Endothelial cell of umbilical vein (primary cell): ENCODE results near the gene NFIA. TPM values are rescaled to one million over a fixed set of nuclear protein-coding genes. Genes with fewer than 3 reads are reported as not detected.

Experiments
- BruUV-seq: library from RNA; stranded (reverse); fragments of 400-500 nt; replicated peaks from 2 replicates; lab custom pipeline; 2021; lab: Mats Ljungman, UMichigan
- CTCF ChIA-PET: fragments of 300-600, 350-600 bp; sonication (Branson Sonifier 250); formaldehyde crosslinking; loops from one replicate; lab custom pipeline; 2021; ENCODE audit warnings: antibody characterized with exemption, inconsistent platforms; lab: Charles Lee
- POLR2A ChIA-PET: fragments of 300-600, 350-600 bp; sonication (Branson Sonifier 250); formaldehyde crosslinking; loops from one replicate; lab custom pipeline; 2021; ENCODE audit warnings: antibody characterized with exemption, inconsistent platforms; lab: Charles Lee
- DNase-seq: peaks from one replicate; pipeline ENCODE4 v3.0.0-alpha.2; 2011; ENCODE audit warnings: low read depth, low spot score
- FAIRE-seq: peaks from 2 replicates; lab custom pipeline; 2011; peaks lifted over from hg19 to GRCh38; lab: Jason Lieb, UNC
- H2AFZ ChIP-seq: 2 replicates; pipeline ENCODE4 v1.6.0; 2012; ENCODE audit warnings: low read depth, low read length, control low read depth, inconsistent platforms
- H3K27ac ChIP-seq: 2 replicates; pipeline ENCODE4 v1.5.1; 2011; ENCODE audit warnings: low read depth, mild to moderate bottlenecking, control low read depth, low read length, moderate library complexity; ENCODE audit not compliant: insufficient read depth
- H3K27me3 ChIP-seq, 2 experiments: 2 replicates each; pipeline versions ENCODE4 v1.6.0 to v1.6.1; 2011; ENCODE audit warnings: low read length in 2 of 2, mixed read lengths in 1 of 2; ENCODE audit not compliant: control insufficient read depth in 2 of 2, insufficient read depth in 2 of 2
- H3K36me3 ChIP-seq, 2 experiments: 2 replicates in 1 of 2; 3 replicates in 1 of 2; pipeline ENCODE4 v1.5.1; 2011; ENCODE audit warnings: low read length in 2 of 2, mild to moderate bottlenecking in 1 of 2, moderate library complexity in 1 of 2; ENCODE audit not compliant: control insufficient read depth in 2 of 2, insufficient read depth in 2 of 2; ENCODE audit errors: extremely low read depth in 1 of 2
- H3K4me1 ChIP-seq: 3 replicates; pipeline ENCODE4 v1.5.1; 2011; ENCODE audit warnings: mild to moderate bottlenecking, low read length; ENCODE audit not compliant: control insufficient read depth, insufficient read depth; ENCODE audit errors: extremely low read depth
- H3K4me2 ChIP-seq: 2 replicates; pipeline ENCODE4 v1.6.1; 2011; ENCODE audit warnings: low read length, control low read depth, mixed read lengths; ENCODE audit not compliant: insufficient read depth
- H3K4me3 ChIP-seq, 3 experiments: fragments of 200-600 bp in 1 of 3; sonication (generic), shearing (Covaris generic) in 1 of 3; replicated peaks in 1 of 3; 2 replicates each; pipeline ENCODE4 v1.5.1; 2011 to 2016; ENCODE audit warnings: control low read depth in 3 of 3, low read length in 3 of 3, mild to moderate bottlenecking in 2 of 3, inconsistent platforms in 1 of 3, low read depth in 1 of 3, moderate library complexity in 1 of 3; ENCODE audit not compliant: insufficient read depth in 1 of 3
- H3K79me2 ChIP-seq: 2 replicates; pipeline ENCODE4 v1.6.0; 2012; ENCODE audit warnings: low read length, inconsistent platforms; ENCODE audit not compliant: control insufficient read depth, insufficient read depth
- H3K9ac ChIP-seq: replicated peaks from 2 replicates; pipeline ENCODE3; 2011; ENCODE audit warnings: low read length, control low read depth; ENCODE audit not compliant: insufficient read depth; ENCODE audit errors: extremely low read depth
- H3K9me1 ChIP-seq: replicated peaks from 3 replicates; pipeline ENCODE4 v1.6.0; 2011; ENCODE audit warnings: mild to moderate bottlenecking, low read length; ENCODE audit not compliant: control insufficient read depth, insufficient read depth; ENCODE audit errors: extremely low read depth
- H3K9me3 ChIP-seq: replicated peaks from 2 replicates; pipeline ENCODE4 v1.5.1; 2012; ENCODE audit warnings: low read length, inconsistent platforms; ENCODE audit not compliant: control insufficient read depth, insufficient read depth
- H4K20me1 ChIP-seq: replicated peaks from 2 replicates; pipeline ENCODE3; 2011; ENCODE audit warnings: mild to moderate bottlenecking, low read length; ENCODE audit not compliant: control insufficient read depth, insufficient read depth; ENCODE audit errors: extremely low read depth
- CTCF ChIP-seq, 2 donors: IDR thresholded peaks; 1 replicate in 1 of 2; 2 replicates in 1 of 2; pipeline ENCODE4 v1.5.1; 2011; ENCODE audit warnings: low read length in 2 of 2, mild to moderate bottlenecking in 2 of 2, moderate library complexity in 2 of 2, control low read depth in 1 of 2, inconsistent platforms in 1 of 2, low read depth in 1 of 2; ENCODE audit not compliant: insufficient read depth in 1 of 2; ENCODE audit errors: extremely low read depth in 1 of 2
- EZH2 ChIP-seq: IDR thresholded peaks from 2 replicates; pipeline ENCODE4 v1.6.1; 2012; ENCODE audit warnings: borderline replicate concordance, low read depth, mild to moderate bottlenecking, moderate library complexity, low read length, inconsistent platforms; ENCODE audit not compliant: severe bottlenecking
- FOS ChIP-seq: IDR thresholded peaks from 2 replicates; pipeline ENCODE4 v1.6.1; 2011; ENCODE audit warnings: mild to moderate bottlenecking, low read length, moderate library complexity, borderline replicate concordance; ENCODE audit not compliant: insufficient read depth
- GATA2 ChIP-seq: IDR thresholded peaks from 2 replicates; pipeline ENCODE4 v1.7.0; 2011; ENCODE audit warnings: low read depth, mild to moderate bottlenecking, moderate library complexity, mixed read lengths, low read length; ENCODE audit not compliant: insufficient read length, insufficient read depth
- JUN ChIP-seq: IDR thresholded peaks from 2 replicates; pipeline ENCODE4 v1.6.1; 2011; ENCODE audit warnings: borderline replicate concordance, low read depth; ENCODE audit not compliant: insufficient read length, insufficient read depth
- MYC ChIP-seq: IDR thresholded peaks from one replicate; pipeline ENCODE4 v1.6.1; 2011; ENCODE audit warnings: mild to moderate bottlenecking, low read depth, low read length
- POLR2A ChIP-seq: IDR thresholded peaks from 2 replicates; pipeline ENCODE4 v1.6.1; 2012; ENCODE audit warnings: low read depth, mild to moderate bottlenecking, control low read depth, low read length
- POLR2AphosphoS5 ChIP-seq: IDR thresholded peaks from 2 replicates; pipeline ENCODE4 v1.6.1; 2012; ENCODE audit warnings: low read depth, mild to moderate bottlenecking, control low read depth, low read length, moderate library complexity; ENCODE audit not compliant: insufficient read depth
- dilution Hi-C: fragments of 300-500 bp; cut with MboI; formaldehyde crosslinking; loops from one replicate; pipeline ENCODE4 v1.15.0; 2019; ENCODE audit warnings: low sequenced_read_pairs; ENCODE audit not compliant: extremely low pct_ligation_motif_present
- intact Hi-C: fragments of 100-400 bp; cut with micrococcal nuclease; formaldehyde crosslinking; loops from one replicate; pipeline ENCODE4 v1.10.0; 2022
- polyA plus RNA-seq, 4 experiments: library from polyadenylated mRNA; depleted of rRNA in 3 of 4; stranded (reverse) in 3 of 4; unstranded in 1 of 4; fragments of >200 nt; gene quantifications; 2 replicates each; pipeline versions ENCODE4 v1.2.1 to v1.2.3, GENCODE V29; 2011 to 2012; ENCODE audit warnings: missing spikeins in 1 of 4
- total RNA-seq: library from RNA; stranded (reverse); gene quantifications from 2 replicates; pipeline ENCODE4 v1.2.3, GENCODE V29; 2021
- TF ChIP-seq, protein P1 (sequence below): IDR thresholded peaks from 2 replicates; pipeline ENCODE4 v1.6.1; 2011; ENCODE audit not compliant: insufficient read depth, insufficient read length

The NFIA gene
- total and polyA plus RNA-seq, 2 donors (not counting 3 experiments of a cell fraction or from before 2014, with no cell fraction given), result 25.5 to 47.0 TPM

GRCh38 chr1:61227857-61228550, 145.6 kb downstream of the NFIA start:
- Histone ChIP-seq H3K27me3 (no peaks in the 10 kb centered on the region), H4K20me1 (no peaks in the 10 kb centered on the region), H3K9ac (no peak overlapping the region), H2AFZ (no peak overlapping the region), H3K9me1 (no peaks in the 10 kb centered on the region), H3K4me2 (no peak overlapping the region), H3K36me3 (no peaks in the 10 kb centered on the region), H3K9me3 (no peaks in the 10 kb centered on the region), H3K27ac (no peak overlapping the region), H3K4me3 (no peak overlapping the region), H3K79me2 (no peaks in the 10 kb centered on the region), H3K4me1 (no peaks in the 10 kb centered on the region)
- ChIA-PET CTCF (interaction anchor here (0.9 to 1.5 kb wide), 2 partner anchors 9 to 19 kb away, joined by 3 read pairs; no protein-coding TSS in a partner anchor), POLR2A (no interaction called here)
- FAIRE-seq (no peak), DNase-seq (no peak)
- no TSS peak for BruUV-seq
- dilution Hi-C loops, result no loop called here
- intact Hi-C loops, result no loop called here
- no peak for TF ChIP-seq GATA2
- no peak for TF ChIP-seq MYC
- no peak for TF ChIP-seq FOS
- TF ChIP-seq POLR2AphosphoS5, result no peak

GRCh38 chr1:61230523-61230922, 148.2 kb downstream of the NFIA start:
- ChIA-PET POLR2A (no interaction called here), CTCF (interaction anchor here (0.6 to 1.2 kb wide), 3 partner anchors 10 to 34 kb away, joined by 3 to 4 read pairs (median 3); no protein-coding TSS in a partner anchor)
- H3K27ac ChIP-seq, result no peak overlapping the region
- BruUV-seq, result no TSS peak
- no peak overlapping the region for H3K4me2 ChIP-seq
- dilution Hi-C loops, result no loop called here
- H4K20me1 ChIP-seq, result no peaks in the 10 kb centered on the region
- no peaks in the 10 kb centered on the region for H3K4me1 ChIP-seq
- FAIRE-seq, result no peak
- intact Hi-C loops, result no loop called here
- H3K79me2 ChIP-seq, result no peaks in the 10 kb centered on the region
- no peak overlapping the region for H2AFZ ChIP-seq
- H3K36me3 ChIP-seq, result no peaks in the 10 kb centered on the region
- H3K9me1 ChIP-seq, result no peaks in the 10 kb centered on the region
- H3K9ac ChIP-seq, result no peak overlapping the region
- H3K27me3 ChIP-seq, result no peaks in the 10 kb centered on the region
- no peak for DNase-seq
- no peaks in the 10 kb centered on the region for H3K9me3 ChIP-seq
- no peak overlapping the region for H3K4me3 ChIP-seq
- no peak for TF ChIP-seq JUN
- TF ChIP-seq, protein P1, sequence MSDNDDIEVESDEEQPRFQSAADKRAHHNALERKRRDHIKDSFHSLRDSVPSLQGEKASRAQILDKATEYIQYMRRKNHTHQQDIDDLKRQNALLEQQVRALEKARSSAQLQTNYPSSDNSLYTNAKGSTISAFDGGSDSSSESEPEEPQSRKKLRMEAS, result no peak
- no peak for TF ChIP-seq GATA2
- TF ChIP-seq POLR2AphosphoS5, result no peak
- TF ChIP-seq FOS, result no peak
- no peak for TF ChIP-seq CTCF (IDR thresholded peaks at IDR 0.05; ENCODE audit: extremely low read depth in 1 of 2, insufficient read depth in 1 of 2, low read depth in 1 of 2, low read length in 2 of 2)
- no peak for TF ChIP-seq EZH2
- no peak for TF ChIP-seq MYC
- no peak for TF ChIP-seq POLR2A
